Liver (tissue), 3 donors: Measurements from ENCODE around the gene PTGER2.

ENCODE experiments used
- EGR1 ChIP-seq, 2 donors: IDR thresholded peaks; 2 replicates each; pipeline ENCODE4 v1.6.1; 2016 to 2018; ENCODE audit warnings: antibody characterized with exemption in 2 of 2, low read depth in 2 of 2
- FOXA1 ChIP-seq: IDR thresholded peaks from 2 replicates; pipeline ENCODE4 v1.6.1; 2016; ENCODE audit warnings: antibody characterized with exemption
- GABPA ChIP-seq, 2 donors: IDR thresholded peaks in 1 of 2; conservative IDR thresholded peaks in 1 of 2; 2 replicates each; pipeline ENCODE4 v1.6.1; 2016; ENCODE audit warnings: antibody characterized with exemption in 2 of 2, mild to moderate bottlenecking in 1 of 2, moderate library complexity in 1 of 2
- HNF4A ChIP-seq, 2 donors: conservative IDR thresholded peaks; 2 replicates each; pipeline ENCODE4 v1.6.1; 2016; ENCODE audit warnings: antibody characterized with exemption in 2 of 2, mild to moderate bottlenecking in 2 of 2
- HNF4G ChIP-seq: IDR thresholded peaks from 2 replicates; pipeline ENCODE4 v1.6.1; 2016; ENCODE audit warnings: antibody characterized with exemption
- RAD21 ChIP-seq, 2 donors: IDR thresholded peaks; 2 replicates each; pipeline ENCODE4 v1.6.1; 2016; ENCODE audit warnings: antibody characterized with exemption in 2 of 2, mild to moderate bottlenecking in 2 of 2
- SP1 ChIP-seq: IDR thresholded peaks from 2 replicates; pipeline ENCODE4 v1.6.1; 2018; ENCODE audit warnings: antibody characterized with exemption, mild to moderate bottlenecking
- TAF1 ChIP-seq: conservative IDR thresholded peaks from 2 replicates; pipeline ENCODE4 v1.6.1; 2016; ENCODE audit warnings: antibody characterized with exemption, mild to moderate bottlenecking
- TF ChIP-seq, protein P1 (sequence below): fragments of 150-350 bp; IDR thresholded peaks from 2 replicates; pipeline ENCODE4 v1.5.1; 2017; ENCODE audit warnings: improper control_type of control experiment, low read depth, low read length; ENCODE audit not compliant: missing input control
- TF ChIP-seq, protein P2 (sequence below): IDR thresholded peaks from 2 replicates; pipeline ENCODE4 v1.6.1; 2016; ENCODE audit warnings: antibody characterized with exemption, mild to moderate bottlenecking
- TF ChIP-seq, protein P3 (sequence below): IDR thresholded peaks from 2 replicates; pipeline ENCODE4 v1.6.1; 2016; ENCODE audit warnings: antibody characterized with exemption
- TF ChIP-seq, protein P4 (sequence below): IDR thresholded peaks from 2 replicates; pipeline ENCODE4 v1.6.1; 2016; ENCODE audit warnings: antibody characterized with exemption
- donor health status: healthy.
- donor health status: healthy.

DNA sequence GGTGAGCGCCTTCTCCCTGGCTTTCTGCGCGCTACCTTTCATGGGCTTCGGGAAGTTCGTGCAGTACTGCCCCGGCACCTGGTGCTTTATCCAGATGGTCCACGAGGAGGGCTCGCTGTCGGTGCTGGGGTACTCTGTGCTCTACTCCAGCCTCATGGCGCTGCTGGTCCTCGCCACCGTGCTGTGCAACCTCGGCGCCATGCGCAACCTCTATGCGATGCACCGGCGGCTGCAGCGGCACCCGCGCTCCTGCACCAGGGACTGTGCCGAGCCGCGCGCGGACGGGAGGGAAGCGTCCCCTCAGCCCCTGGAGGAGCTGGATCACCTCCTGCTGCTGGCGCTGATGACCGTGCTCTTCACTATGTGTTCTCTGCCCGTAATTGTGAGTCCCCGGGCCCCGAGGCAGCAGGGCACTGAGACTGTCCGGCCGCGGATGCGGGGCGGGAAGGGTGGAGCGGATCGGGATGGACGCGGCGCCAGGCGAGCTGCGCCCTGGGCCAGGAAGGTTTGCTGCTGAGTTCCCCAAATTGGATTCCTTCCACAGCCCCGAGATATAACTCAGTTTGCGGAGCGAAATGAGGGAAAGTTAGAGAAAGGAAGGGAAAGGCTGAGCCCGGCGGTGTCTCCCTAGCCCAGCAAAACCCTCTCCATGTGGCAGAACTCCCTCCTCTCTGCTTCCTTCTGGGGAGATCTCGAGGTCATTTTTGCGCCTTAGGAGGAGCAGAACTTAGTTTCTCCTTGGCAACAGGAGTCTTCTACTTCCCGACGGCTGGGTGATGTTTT, 45.6 kb upstream of the PTGER2 start:
- no peak for TF ChIP-seq TAF1
- no peak for TF ChIP-seq GABPA (IDR thresholded peaks at IDR 0.05 in 1 of 2, conservative IDR thresholded peaks at IDR 0.05 in 1 of 2)
- TF ChIP-seq, protein P1, sequence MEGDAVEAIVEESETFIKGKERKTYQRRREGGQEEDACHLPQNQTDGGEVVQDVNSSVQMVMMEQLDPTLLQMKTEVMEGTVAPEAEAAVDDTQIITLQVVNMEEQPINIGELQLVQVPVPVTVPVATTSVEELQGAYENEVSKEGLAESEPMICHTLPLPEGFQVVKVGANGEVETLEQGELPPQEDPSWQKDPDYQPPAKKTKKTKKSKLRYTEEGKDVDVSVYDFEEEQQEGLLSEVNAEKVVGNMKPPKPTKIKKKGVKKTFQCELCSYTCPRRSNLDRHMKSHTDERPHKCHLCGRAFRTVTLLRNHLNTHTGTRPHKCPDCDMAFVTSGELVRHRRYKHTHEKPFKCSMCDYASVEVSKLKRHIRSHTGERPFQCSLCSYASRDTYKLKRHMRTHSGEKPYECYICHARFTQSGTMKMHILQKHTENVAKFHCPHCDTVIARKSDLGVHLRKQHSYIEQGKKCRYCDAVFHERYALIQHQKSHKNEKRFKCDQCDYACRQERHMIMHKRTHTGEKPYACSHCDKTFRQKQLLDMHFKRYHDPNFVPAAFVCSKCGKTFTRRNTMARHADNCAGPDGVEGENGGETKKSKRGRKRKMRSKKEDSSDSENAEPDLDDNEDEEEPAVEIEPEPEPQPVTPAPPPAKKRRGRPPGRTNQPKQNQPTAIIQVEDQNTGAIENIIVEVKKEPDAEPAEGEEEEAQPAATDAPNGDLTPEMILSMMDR, result no peak
- TF ChIP-seq FOXA1, result no peak
- TF ChIP-seq, protein P2, sequence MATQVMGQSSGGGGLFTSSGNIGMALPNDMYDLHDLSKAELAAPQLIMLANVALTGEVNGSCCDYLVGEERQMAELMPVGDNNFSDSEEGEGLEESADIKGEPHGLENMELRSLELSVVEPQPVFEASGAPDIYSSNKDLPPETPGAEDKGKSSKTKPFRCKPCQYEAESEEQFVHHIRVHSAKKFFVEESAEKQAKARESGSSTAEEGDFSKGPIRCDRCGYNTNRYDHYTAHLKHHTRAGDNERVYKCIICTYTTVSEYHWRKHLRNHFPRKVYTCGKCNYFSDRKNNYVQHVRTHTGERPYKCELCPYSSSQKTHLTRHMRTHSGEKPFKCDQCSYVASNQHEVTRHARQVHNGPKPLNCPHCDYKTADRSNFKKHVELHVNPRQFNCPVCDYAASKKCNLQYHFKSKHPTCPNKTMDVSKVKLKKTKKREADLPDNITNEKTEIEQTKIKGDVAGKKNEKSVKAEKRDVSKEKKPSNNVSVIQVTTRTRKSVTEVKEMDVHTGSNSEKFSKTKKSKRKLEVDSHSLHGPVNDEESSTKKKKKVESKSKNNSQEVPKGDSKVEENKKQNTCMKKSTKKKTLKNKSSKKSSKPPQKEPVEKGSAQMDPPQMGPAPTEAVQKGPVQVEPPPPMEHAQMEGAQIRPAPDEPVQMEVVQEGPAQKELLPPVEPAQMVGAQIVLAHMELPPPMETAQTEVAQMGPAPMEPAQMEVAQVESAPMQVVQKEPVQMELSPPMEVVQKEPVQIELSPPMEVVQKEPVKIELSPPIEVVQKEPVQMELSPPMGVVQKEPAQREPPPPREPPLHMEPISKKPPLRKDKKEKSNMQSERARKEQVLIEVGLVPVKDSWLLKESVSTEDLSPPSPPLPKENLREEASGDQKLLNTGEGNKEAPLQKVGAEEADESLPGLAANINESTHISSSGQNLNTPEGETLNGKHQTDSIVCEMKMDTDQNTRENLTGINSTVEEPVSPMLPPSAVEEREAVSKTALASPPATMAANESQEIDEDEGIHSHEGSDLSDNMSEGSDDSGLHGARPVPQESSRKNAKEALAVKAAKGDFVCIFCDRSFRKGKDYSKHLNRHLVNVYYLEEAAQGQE, result no peak
- TF ChIP-seq EGR1 (IDR thresholded peaks at IDR 0.05; ENCODE audit: low read depth in 2 of 2), result no peak
- no peak for TF ChIP-seq HNF4G
- TF ChIP-seq, protein P3, sequence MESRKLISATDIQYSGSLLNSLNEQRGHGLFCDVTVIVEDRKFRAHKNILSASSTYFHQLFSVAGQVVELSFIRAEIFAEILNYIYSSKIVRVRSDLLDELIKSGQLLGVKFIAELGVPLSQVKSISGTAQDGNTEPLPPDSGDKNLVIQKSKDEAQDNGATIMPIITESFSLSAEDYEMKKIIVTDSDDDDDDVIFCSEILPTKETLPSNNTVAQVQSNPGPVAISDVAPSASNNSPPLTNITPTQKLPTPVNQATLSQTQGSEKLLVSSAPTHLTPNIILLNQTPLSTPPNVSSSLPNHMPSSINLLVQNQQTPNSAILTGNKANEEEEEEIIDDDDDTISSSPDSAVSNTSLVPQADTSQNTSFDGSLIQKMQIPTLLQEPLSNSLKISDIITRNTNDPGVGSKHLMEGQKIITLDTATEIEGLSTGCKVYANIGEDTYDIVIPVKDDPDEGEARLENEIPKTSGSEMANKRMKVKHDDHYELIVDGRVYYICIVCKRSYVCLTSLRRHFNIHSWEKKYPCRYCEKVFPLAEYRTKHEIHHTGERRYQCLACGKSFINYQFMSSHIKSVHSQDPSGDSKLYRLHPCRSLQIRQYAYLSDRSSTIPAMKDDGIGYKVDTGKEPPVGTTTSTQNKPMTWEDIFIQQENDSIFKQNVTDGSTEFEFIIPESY, result no peak
- TF ChIP-seq HNF4A (conservative IDR thresholded peaks at IDR 0.05), result no peak
- TF ChIP-seq, protein P4, sequence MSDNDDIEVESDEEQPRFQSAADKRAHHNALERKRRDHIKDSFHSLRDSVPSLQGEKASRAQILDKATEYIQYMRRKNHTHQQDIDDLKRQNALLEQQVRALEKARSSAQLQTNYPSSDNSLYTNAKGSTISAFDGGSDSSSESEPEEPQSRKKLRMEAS, result no peak
- no peak for TF ChIP-seq RAD21 (IDR thresholded peaks at IDR 0.05)
- TF ChIP-seq SP1, result no peak
